ENCODE measurements around the gene ACTG1. TPM values are rescaled to one million over a fixed set of nuclear protein-coding genes. Genes with fewer than 3 reads are reported as not detected.

ACTG1 gene
- total RNA-seq, 4 donors from 2014 or later, result 1,168 to 4,304 (median 2,945) TPM

GRCh38 chr17:81536299-81537290 is 24.0 kb upstream of the ACTG1 start:
- H3K9me3 ChIP-seq, result no peaks in the 10 kb centered on the region
- WGBS, 2 donors, result 54 to 66% methylated on average over 19 to 53 of the region's 89 CpGs
- H3K36me3 ChIP-seq, result peaks cover 0 to 11% of the 10 kb centered on the region in 2 donors
- H3K27me3 ChIP-seq, result no peaks in the 10 kb centered on the region
- intact Hi-C loops (cut with DNase I), result no loop called here
- DNase-seq, result no peak
- H3K4me1 ChIP-seq, result peaks cover 0 to 11% of the 10 kb centered on the region in 2 donors
- no peak overlapping the region for H3K4me3 ChIP-seq (replicated peaks in 1 of 3)
- H3K27ac ChIP-seq, result no peak overlapping the region
- TF ChIP-seq CTCF (IDR thresholded peaks at IDR 0.05), result no peak
- TF ChIP-seq POLR2A (IDR thresholded peaks at IDR 0.05), result no peak

GRCh38 chr17:81535480-81536298 is 23.1 kb upstream of the ACTG1 start:
- H3K9me3 ChIP-seq, result no peaks in the 10 kb centered on the region
- peaks cover 0 to 11% of the 10 kb centered on the region in 2 donors for H3K4me1 ChIP-seq
- intact Hi-C loops (cut with DNase I), result no loop called here
- H3K27me3 ChIP-seq, result no peaks in the 10 kb centered on the region
- WGBS, 2 donors, result 68 to 99% methylated on average over 8 to 11 of the region's 13 CpGs
- H3K36me3 ChIP-seq, result peaks cover 0 to 7% of the 10 kb centered on the region in 2 donors
- TF ChIP-seq CTCF (IDR thresholded peaks at IDR 0.05) (no peak), POLR2A (IDR thresholded peaks at IDR 0.05) (no peak)
- DNase-seq, result no peak
- no peak overlapping the region for H3K4me3 ChIP-seq (replicated peaks in 1 of 3)
- no peak overlapping the region for H3K27ac ChIP-seq

- WGBS, 2 donors, result 81 to 100% methylated on average over 4 to 5 of the region's 5 CpGs
- TF ChIP-seq POLR2A (IDR thresholded peaks at IDR 0.05) (no peak), CTCF (IDR thresholded peaks at IDR 0.05) (no peak)
- no peaks in the 10 kb centered on the region for H3K27me3 ChIP-seq
- peaks cover 0 to 18% of the 10 kb centered on the region in 2 donors for H3K4me1 ChIP-seq
- no peak overlapping the region for H3K27ac ChIP-seq
- no peak for DNase-seq
- intact Hi-C loops (cut with DNase I), result no loop called here
- H3K36me3 ChIP-seq, result no peaks in the 10 kb centered on the region
- no peak overlapping the region for H3K4me3 ChIP-seq (replicated peaks in 1 of 3)
- no peaks in the 10 kb centered on the region for H3K9me3 ChIP-seq
Observed at GRCh38 chr17:81535007-81535328, 22.4 kb upstream of the ACTG1 start.

GRCh38 chr17:81534157-81535006 is 21.8 kb upstream of the ACTG1 start:
- Histone ChIP-seq H3K4me3 (replicated peaks in 1 of 3) (no peak overlapping the region), H3K9me3 (no peaks in the 10 kb centered on the region), H3K36me3 (no peaks in the 10 kb centered on the region), H3K4me1 (peaks cover 0 to 19% of the 10 kb centered on the region in 2 donors), H3K27ac (no peak overlapping the region), H3K27me3 (no peaks in the 10 kb centered on the region)
- 82 to 85% methylated on average over 3 to 5 of the region's 6 CpGs for WGBS, 2 donors
- no peak for DNase-seq
- TF ChIP-seq CTCF (IDR thresholded peaks at IDR 0.05) (no peak), POLR2A (IDR thresholded peaks at IDR 0.05) (no peak)
- intact Hi-C loops (cut with DNase I), result no loop called here

Measured in thyroid gland (tissue), 4 donors.